T-cell (primary cell): Measurements from ENCODE around the gene TULP4. TPM values are rescaled to one million over a fixed set of nuclear protein-coding genes. Genes with fewer than 3 reads are reported as not detected.
"Not testable (repeated sequence)": the region's sequence is repeated elsewhere in the genome, so short reads cannot be mapped to it uniquely, and the experiment has no call there.

Experiments used
- ATAC-seq, 4 experiments: fragments of 200-7000 bp in 3 of 4; fragments of 150-1000 bp in 1 of 4; cut with Tn5 transposase; replicated peaks in 1 of 4; 1 replicate in 3 of 4; 2 replicates in 1 of 4; pipeline ENCODE4 v1.10.0; 2021; ENCODE audit warnings: moderate library complexity in 3 of 4, mild to moderate bottlenecking in 2 of 4, moderate number of reproducible peaks in 1 of 4
- CTCF ChIA-PET, 2 donors: fragments of 300-600 bp; sonication (Branson Sonifier 250); formaldehyde crosslinking; loops; one replicate each; lab custom pipeline; 2022; ENCODE audit warnings: antibody characterized with exemption in 2 of 2; lab: Charles Lee
- POLR2A ChIA-PET, 2 donors: fragments of 300-600 bp; sonication (Branson Sonifier 250); formaldehyde crosslinking; loops; one replicate each; lab custom pipeline; 2022; ENCODE audit warnings: antibody characterized with exemption in 2 of 2; lab: Charles Lee
- DNase-seq, 35 experiments: peaks; one replicate each; pipeline versions ENCODE4 v3.0.0 to v3.0.0-alpha.2; 2013 to 2023
- H3K27ac ChIP-seq: one replicate; pipeline ENCODE4 v1.5.1; 2013; ENCODE audit warnings: low read length
- H3K27me3 ChIP-seq, 2 experiments: replicated peaks in 1 of 2; 1 replicate in 1 of 2; 2 replicates in 1 of 2; pipeline versions ENCODE4 v1.6.1 to v1.7.0; 2013; ENCODE audit warnings: low read length in 1 of 2, mixed read lengths in 1 of 2; ENCODE audit not compliant: control insufficient read depth in 2 of 2, insufficient read depth in 2 of 2; ENCODE audit errors: extremely low read depth in 1 of 2
- H3K36me3 ChIP-seq, 2 donors: 1 replicate in 1 of 2; 2 replicates in 1 of 2; pipeline versions ENCODE4 v1.6.1 to v1.7.0; 2013; ENCODE audit warnings: low read length in 1 of 2; ENCODE audit not compliant: control insufficient read depth in 2 of 2, insufficient read depth in 1 of 2; ENCODE audit errors: extremely low read depth in 1 of 2
- H3K4me1 ChIP-seq, 2 experiments: 1 replicate in 1 of 2; 2 replicates in 1 of 2; pipeline versions ENCODE4 v1.6.1 to v1.7.0; 2013; ENCODE audit warnings: low read length in 2 of 2, mixed read lengths in 1 of 2; ENCODE audit not compliant: insufficient read depth in 2 of 2, control insufficient read depth in 1 of 2; ENCODE audit errors: extremely low read depth in 1 of 2
- H3K4me3 ChIP-seq, 2 donors: 1 replicate in 1 of 2; 2 replicates in 1 of 2; pipeline versions ENCODE4 v1.5.1 to v1.7.0; 2013; ENCODE audit warnings: mild to moderate bottlenecking in 2 of 2, low read length in 1 of 2, moderate library complexity in 1 of 2; ENCODE audit not compliant: control insufficient read depth in 1 of 2; ENCODE audit errors: extremely low read depth in 1 of 2
- H3K9me3 ChIP-seq: 2 replicates; pipeline ENCODE4 v1.7.0; 2013
- H3K27ac Mint-ChIP-seq, 2 donors: one replicate each; pipeline ENCODE4 v1.8.0; 2020 to 2021; ENCODE audit warnings: mild to moderate bottlenecking in 2 of 2, mixed read lengths in 2 of 2
- H3K27me3 Mint-ChIP-seq, 2 donors: one replicate each; pipeline ENCODE4 v1.8.0; 2021 to 2022; ENCODE audit warnings: mixed read lengths in 2 of 2
- H3K36me3 Mint-ChIP-seq: one replicate; pipeline ENCODE4 v1.8.0; 2021; ENCODE audit warnings: mixed read lengths
- H3K4me1 Mint-ChIP-seq, 3 donors: one replicate each; pipeline ENCODE4 v1.8.0; 2020 to 2022; ENCODE audit warnings: mixed read lengths in 3 of 3, mild to moderate bottlenecking in 1 of 3
- H3K4me3 Mint-ChIP-seq, 3 donors: one replicate each; pipeline ENCODE4 v1.8.0; 2020 to 2022; ENCODE audit warnings: mild to moderate bottlenecking in 3 of 3, mixed read lengths in 3 of 3, moderate library complexity in 3 of 3
- H3K9me3 Mint-ChIP-seq, 3 donors: one replicate each; pipeline ENCODE4 v1.8.0; 2020 to 2022; ENCODE audit warnings: mixed read lengths in 3 of 3
- WGBS: methylation state at CpG from one replicate; pipeline ENCODE4 v1.1.5; 2013; ENCODE audit warnings: missing lambda C conversion rate; ENCODE audit not compliant: insufficient coverage; 5-methylcytosine and 5-hydroxymethylcytosine counted together
- total RNA-seq, 35 experiments: library from RNA in 6 of 35; stranded (reverse) in 6 of 35; fragments of 120-200 nt in 1 of 35; gene quantifications; one replicate each; pipeline versions ENCODE4 v1.2.1 to v1.2.4 and lab custom pipeline; 2013 to 2026

The TULP4 gene
- total RNA-seq, 5 donors from 2014 or later (not counting 1 experiment from before 2014, with no cell fraction given): 62.9 to 85.1 (median 76.1) TPM

GRCh38 chr6:158471339-158471738 is 159.1 kb downstream of the TULP4 start:
- ATAC-seq: no peak
- Mint-ChIP-seq H3K36me3 (peaks cover 51% of the 10 kb centered on the region), H3K4me1 (no peaks in the 10 kb centered on the region), H3K27me3 (no peaks in the 10 kb centered on the region), H3K9me3 (no peaks in the 10 kb centered on the region), H3K4me3 (no peak overlapping the region), H3K27ac (no peak overlapping the region)
- H3K4me1 ChIP-seq: no peaks in the 10 kb centered on the region
- 88% methylated on average over 2 of the region's 3 CpGs for WGBS
- POLR2A ChIA-PET: no interaction called here
- CTCF ChIA-PET: no interaction called here
- H3K27me3 ChIP-seq: no peaks in the 10 kb centered on the region
- no peak overlapping the region for H3K27ac ChIP-seq
- H3K9me3 ChIP-seq: no peaks in the 10 kb centered on the region
- no peak overlapping the region for H3K4me3 ChIP-seq
- no peak for DNase-seq
- H3K36me3 ChIP-seq: peaks cover 0 to 12% of the 10 kb centered on the region in 2 donors

- H3K9me3 Mint-ChIP-seq: peaks cover 0 to 3% (median 0%) of the 10 kb centered on the region in 3 donors
- POLR2A ChIA-PET: no interaction called here
- no peak overlapping the region for H3K27ac ChIP-seq
- no peaks in the 10 kb centered on the region for H3K4me1 Mint-ChIP-seq
- H3K36me3 ChIP-seq: peaks cover 0 to 14% of the 10 kb centered on the region in 2 donors
- 100% methylated on average over 1 of the region's 5 CpGs for WGBS
- H3K27me3 Mint-ChIP-seq: no peaks in the 10 kb centered on the region
- H3K27ac Mint-ChIP-seq: no peak overlapping the region
- no peaks in the 10 kb centered on the region for H3K27me3 ChIP-seq
- no peak for DNase-seq
- peaks cover 51% of the 10 kb centered on the region for H3K36me3 Mint-ChIP-seq
- no peak overlapping the region for H3K4me3 Mint-ChIP-seq
- H3K4me1 ChIP-seq: no peaks in the 10 kb centered on the region
- CTCF ChIA-PET: interaction anchor here in 1 of 2 donors (0.6 kb wide), 1 partner anchor 46 kb away, joined by 3 read pairs; no protein-coding TSS in a partner anchor
- no peak for ATAC-seq
- no peaks in the 10 kb centered on the region for H3K9me3 ChIP-seq
- H3K4me3 ChIP-seq: no peak overlapping the region
Measured at GRCh38 chr6:158472447-158472846, 160.2 kb downstream of the TULP4 start.

- ChIA-PET CTCF (no interaction called here), POLR2A (no interaction called here)
- Mint-ChIP-seq H3K9me3 (peaks cover 0 to 3% (median 0%) of the 10 kb centered on the region in 3 donors), H3K27me3 (no peaks in the 10 kb centered on the region), H3K27ac (no peak overlapping the region), H3K4me1 (no peaks in the 10 kb centered on the region), H3K4me3 (no peak overlapping the region), H3K36me3 (peaks cover 52% of the 10 kb centered on the region)
- H3K4me3 ChIP-seq: no peak overlapping the region
- no peak for ATAC-seq
- WGBS: 92% methylated on average over 3 of the region's 5 CpGs
- H3K9me3 ChIP-seq: no peaks in the 10 kb centered on the region
- no peak for DNase-seq
- no peaks in the 10 kb centered on the region for H3K27me3 ChIP-seq
- H3K27ac ChIP-seq: no peak overlapping the region
- H3K36me3 ChIP-seq: peaks cover 6 to 15% of the 10 kb centered on the region in 2 donors
- no peaks in the 10 kb centered on the region for H3K4me1 ChIP-seq
Measured at GRCh38 chr6:158474961-158475343, 162.7 kb downstream of the TULP4 start.

- WGBS: 82% methylated on average over 12 of the region's 15 CpGs
- Histone ChIP-seq H3K36me3 (peaks cover 7 to 21% of the 10 kb centered on the region in 2 donors), H3K27me3 (no peaks in the 10 kb centered on the region), H3K9me3 (no peaks in the 10 kb centered on the region), H3K4me3 (no peak overlapping the region), H3K27ac (no peak overlapping the region), H3K4me1 (no peaks in the 10 kb centered on the region)
- Mint-ChIP-seq H3K36me3 (peaks cover 50% of the 10 kb centered on the region), H3K4me3 (no peak overlapping the region), H3K9me3 (peaks cover 0 to 3% (median 0%) of the 10 kb centered on the region in 3 donors), H3K4me1 (no peaks in the 10 kb centered on the region), H3K27me3 (no peaks in the 10 kb centered on the region), H3K27ac (no peak overlapping the region)
- CTCF ChIA-PET: no interaction called here
- POLR2A ChIA-PET: no interaction called here
- no peak for ATAC-seq
- no peak for DNase-seq
Measured at GRCh38 chr6:158475344-158476302, 163.4 kb downstream of the TULP4 start.

- no peak for ATAC-seq
- over 99% methylated on average over 8 of the region's 12 CpGs for WGBS
- H3K27me3 ChIP-seq: no peaks in the 10 kb centered on the region
- ChIA-PET CTCF (no interaction called here), POLR2A (no interaction called here)
- Mint-ChIP-seq H3K4me1 (no peaks in the 10 kb centered on the region), H3K27me3 (no peaks in the 10 kb centered on the region), H3K4me3 (no peak overlapping the region), H3K27ac (no peak overlapping the region), H3K36me3 (peaks cover 51% of the 10 kb centered on the region), H3K9me3 (peaks cover 0 to 3% (median 0%) of the 10 kb centered on the region in 3 donors)
- no peak for DNase-seq
- H3K27ac ChIP-seq: no peak overlapping the region
- H3K4me1 ChIP-seq: no peaks in the 10 kb centered on the region
- no peak overlapping the region for H3K4me3 ChIP-seq
- H3K36me3 ChIP-seq: peaks cover 11 to 28% of the 10 kb centered on the region in 2 donors
- H3K9me3 ChIP-seq: no peaks in the 10 kb centered on the region
Measured at GRCh38 chr6:158476389-158476788, 164.1 kb downstream of the TULP4 start.

GRCh38 chr6:158477722-158478121 is 165.5 kb downstream of the TULP4 start:
- peaks cover 11 to 40% of the 10 kb centered on the region in 2 donors for H3K36me3 ChIP-seq
- H3K27ac Mint-ChIP-seq, ATAC-seq, H3K4me3 ChIP-seq, DNase-seq, H3K4me1 Mint-ChIP-seq, H3K4me1 ChIP-seq, H3K27me3 Mint-ChIP-seq, H3K27me3 ChIP-seq, H3K9me3 ChIP-seq, POLR2A ChIA-PET, H3K27ac ChIP-seq, CTCF ChIA-PET, H3K4me3 Mint-ChIP-seq, H3K9me3 Mint-ChIP-seq: not testable (repeated sequence)
- WGBS: no CpG with 5 or more reads among the region's 4 CpGs
- peaks cover 63% of the 10 kb centered on the region for H3K36me3 Mint-ChIP-seq
